GM21576 (cell line): ENCODE results near the gene KDM5B.
"Not testable (repeated sequence)": the region's sequence is repeated elsewhere in the genome, so short reads cannot be mapped to it uniquely, and the experiment has no call there.

Source experiments
- ATAC-seq: cut with Tn5 transposase; IDR thresholded peaks from one replicate; pipeline ENCODE4 v1.9.1; 2021; ENCODE audit warnings: mild to moderate bottlenecking, moderate library complexity; ENCODE audit not compliant: unreplicated experiment

The KDM5B gene

GRCh38 chr1:202794051-202794740, 14.0 kb downstream of the KDM5B start:
- ATAC-seq, result no peak

GRCh38 chr1:202791077-202791747, 17.0 kb downstream of the KDM5B start:
- ATAC-seq, result no peak

- no peak for ATAC-seq
These were observed 19.4 kb downstream of the KDM5B start for GRCh38 chr1:202788800-202789199.

- no peak for ATAC-seq
These were observed 21.4 kb downstream of the KDM5B start for GRCh38 chr1:202786804-202787203.

- ATAC-seq, result no peak
These were observed 27.0 kb downstream of the KDM5B start for GRCh38 chr1:202781180-202781579.

- no peak for ATAC-seq
These were observed 38.1 kb downstream of the KDM5B start for GRCh38 chr1:202770135-202770534.

- ATAC-seq, result no peak
These were observed 42.5 kb downstream of the KDM5B start for GRCh38 chr1:202765721-202766120.

- ATAC-seq, result no peak
These were observed 46.2 kb downstream of the KDM5B start for GRCh38 chr1:202762019-202762418.

GRCh38 chr1:202760589-202760988, 47.6 kb downstream of the KDM5B start:
- no peak for ATAC-seq

GRCh38 chr1:202756391-202756790, 51.8 kb downstream of the KDM5B start:
- ATAC-seq, result no peak

- ATAC-seq, result no peak
These were observed 53.9 kb downstream of the KDM5B start for GRCh38 chr1:202754293-202754692.

GRCh38 chr1:202752774-202753173, 55.4 kb downstream of the KDM5B start:
- no peak for ATAC-seq

GRCh38 chr1:202750761-202751160, 57.5 kb downstream of the KDM5B start:
- ATAC-seq, result no peak

GRCh38 chr1:202750024-202750423, 58.2 kb downstream of the KDM5B start:
- ATAC-seq, result no peak

- ATAC-seq, result no peak
These were observed 62.8 kb downstream of the KDM5B start for GRCh38 chr1:202745323-202745888.

- ATAC-seq, result not testable (repeated sequence)
These were observed 63.5 kb downstream of the KDM5B start for GRCh38 chr1:202744770-202745169.

- no peak for ATAC-seq
These were observed 65.7 kb downstream of the KDM5B start for GRCh38 chr1:202742496-202742895.

GRCh38 chr1:202733251-202733650, 75.0 kb downstream of the KDM5B start:
- ATAC-seq, result no peak

GRCh38 chr1:202728951-202729350, 79.3 kb downstream of the KDM5B start:
- no peak for ATAC-seq

GRCh38 chr1:202725526-202725925, 82.7 kb downstream of the KDM5B start:
- no peak for ATAC-seq

- ATAC-seq, result no peak
These were observed 84.5 kb downstream of the KDM5B start for GRCh38 chr1:202723708-202724107.

GRCh38 chr1:202723046-202723445, 85.2 kb downstream of the KDM5B start:
- not testable (repeated sequence) for ATAC-seq
